ENCODE results near the gene PCNX2.

GRCh38 chr1:232999956-233000625, 295.4 kb downstream of the PCNX2 start:
- TF ChIP-seq, protein P1, sequence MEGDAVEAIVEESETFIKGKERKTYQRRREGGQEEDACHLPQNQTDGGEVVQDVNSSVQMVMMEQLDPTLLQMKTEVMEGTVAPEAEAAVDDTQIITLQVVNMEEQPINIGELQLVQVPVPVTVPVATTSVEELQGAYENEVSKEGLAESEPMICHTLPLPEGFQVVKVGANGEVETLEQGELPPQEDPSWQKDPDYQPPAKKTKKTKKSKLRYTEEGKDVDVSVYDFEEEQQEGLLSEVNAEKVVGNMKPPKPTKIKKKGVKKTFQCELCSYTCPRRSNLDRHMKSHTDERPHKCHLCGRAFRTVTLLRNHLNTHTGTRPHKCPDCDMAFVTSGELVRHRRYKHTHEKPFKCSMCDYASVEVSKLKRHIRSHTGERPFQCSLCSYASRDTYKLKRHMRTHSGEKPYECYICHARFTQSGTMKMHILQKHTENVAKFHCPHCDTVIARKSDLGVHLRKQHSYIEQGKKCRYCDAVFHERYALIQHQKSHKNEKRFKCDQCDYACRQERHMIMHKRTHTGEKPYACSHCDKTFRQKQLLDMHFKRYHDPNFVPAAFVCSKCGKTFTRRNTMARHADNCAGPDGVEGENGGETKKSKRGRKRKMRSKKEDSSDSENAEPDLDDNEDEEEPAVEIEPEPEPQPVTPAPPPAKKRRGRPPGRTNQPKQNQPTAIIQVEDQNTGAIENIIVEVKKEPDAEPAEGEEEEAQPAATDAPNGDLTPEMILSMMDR (IDR thresholded peaks at IDR 0.05): no peak
- TF ChIP-seq POLR2A (IDR thresholded peaks at IDR 0.05): no peak

Data from lower leg skin (tissue), 3 donors.